Esophagus squamous epithelium (tissue), 4 donors: ENCODE results near the gene PAEP.

Experiments
- POLR2A ChIP-seq, 4 donors: fragments of 450-650 bp; IDR thresholded peaks; one replicate each; pipeline ENCODE4 v1.6.1; 2017; ENCODE audit warnings: antibody characterized with exemption in 4 of 4, mild to moderate bottlenecking in 4 of 4, moderate library complexity in 3 of 4
- TF ChIP-seq, protein P1 (sequence below), 6 experiments: fragments of 450-650 bp in 4 of 6; fragments of 200-600 bp in 2 of 6; sonication (generic) in 2 of 6; IDR thresholded peaks; one replicate each; pipeline ENCODE4 v1.5.1; 2016 to 2019; ENCODE audit warnings: antibody characterized with exemption in 6 of 6, mild to moderate bottlenecking in 4 of 6, moderate library complexity in 4 of 6

DNA sequence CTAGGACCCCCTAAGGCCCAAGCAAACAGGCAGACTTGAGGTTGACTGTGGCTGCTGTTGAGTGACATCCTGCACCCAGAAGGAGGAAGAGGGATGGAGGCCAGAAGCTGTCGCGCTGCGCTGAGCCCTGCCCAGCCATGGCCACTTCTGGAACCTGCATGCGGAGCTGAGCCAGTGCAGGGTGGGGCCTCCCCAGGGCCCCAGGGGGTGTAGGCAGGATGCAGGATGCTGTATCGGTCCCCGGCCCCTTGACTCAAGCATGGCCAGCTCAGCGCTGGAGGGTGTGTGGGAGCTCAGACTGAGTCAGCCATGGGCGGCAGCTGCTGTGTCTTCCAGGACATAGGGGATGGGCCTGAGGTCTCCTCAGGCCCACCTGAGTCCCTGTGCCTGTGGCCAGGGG lies 50.9 kb downstream of the PAEP start:
- TF ChIP-seq, protein P1, sequence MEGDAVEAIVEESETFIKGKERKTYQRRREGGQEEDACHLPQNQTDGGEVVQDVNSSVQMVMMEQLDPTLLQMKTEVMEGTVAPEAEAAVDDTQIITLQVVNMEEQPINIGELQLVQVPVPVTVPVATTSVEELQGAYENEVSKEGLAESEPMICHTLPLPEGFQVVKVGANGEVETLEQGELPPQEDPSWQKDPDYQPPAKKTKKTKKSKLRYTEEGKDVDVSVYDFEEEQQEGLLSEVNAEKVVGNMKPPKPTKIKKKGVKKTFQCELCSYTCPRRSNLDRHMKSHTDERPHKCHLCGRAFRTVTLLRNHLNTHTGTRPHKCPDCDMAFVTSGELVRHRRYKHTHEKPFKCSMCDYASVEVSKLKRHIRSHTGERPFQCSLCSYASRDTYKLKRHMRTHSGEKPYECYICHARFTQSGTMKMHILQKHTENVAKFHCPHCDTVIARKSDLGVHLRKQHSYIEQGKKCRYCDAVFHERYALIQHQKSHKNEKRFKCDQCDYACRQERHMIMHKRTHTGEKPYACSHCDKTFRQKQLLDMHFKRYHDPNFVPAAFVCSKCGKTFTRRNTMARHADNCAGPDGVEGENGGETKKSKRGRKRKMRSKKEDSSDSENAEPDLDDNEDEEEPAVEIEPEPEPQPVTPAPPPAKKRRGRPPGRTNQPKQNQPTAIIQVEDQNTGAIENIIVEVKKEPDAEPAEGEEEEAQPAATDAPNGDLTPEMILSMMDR (IDR thresholded peaks at IDR 0.05), result no peak
- no peak for TF ChIP-seq POLR2A (IDR thresholded peaks at IDR 0.05)
